GM23338 (cell line): ENCODE measurements around the gene SNRPD3. TPM values are rescaled to one million over a fixed set of nuclear protein-coding genes. Genes with fewer than 3 reads are reported as not detected.

Experiments used
- ATAC-seq: fragments of 200-7000 bp; cut with Tn5 transposase; 3 replicates; pipeline ENCODE4 v1.9.1; 2020
- DNase-seq: peaks from one replicate; pipeline ENCODE4 v3.0.0-alpha.2; 2015; ENCODE audit warnings: low spot score
- H2AFZ ChIP-seq: fragments of 200-600 bp; sonication (generic); 2 replicates; pipeline ENCODE4 v1.8.0; 2016; ENCODE audit warnings: antibody characterized with exemption, mild to moderate bottlenecking, moderate library complexity
- H3F3A ChIP-seq: fragments of 200-600 bp; sonication (generic); replicated peaks from 2 replicates; pipeline ENCODE4 v1.8.0; 2017; ENCODE audit warnings: antibody characterized with exemption, mixed run types, low read depth
- H3K27ac ChIP-seq: fragments of 200-600 bp; sonication (generic); 2 replicates; pipeline ENCODE4 v1.6.1; 2016; ENCODE audit warnings: low read depth
- H3K27me3 ChIP-seq: fragments of 200-600 bp; sonication (generic); 2 replicates; pipeline ENCODE4 v1.8.0; 2016; ENCODE audit warnings: mild to moderate bottlenecking, mixed run types, moderate library complexity; ENCODE audit not compliant: insufficient read depth
- H3K36me3 ChIP-seq: fragments of 200-600 bp; sonication (generic); 2 replicates; pipeline ENCODE4 v1.8.0; 2016; ENCODE audit warnings: mild to moderate bottlenecking; ENCODE audit not compliant: insufficient read depth
- H3K4me1 ChIP-seq: fragments of 200-600 bp; sonication (generic); 2 replicates; pipeline ENCODE4 v1.8.0; 2016; ENCODE audit warnings: mild to moderate bottlenecking, moderate library complexity; ENCODE audit not compliant: insufficient read depth
- H3K4me2 ChIP-seq: fragments of 200-600 bp; sonication (generic); 2 replicates; pipeline ENCODE4 v1.7.1; 2017; ENCODE audit warnings: mixed run types
- H3K4me3 ChIP-seq: fragments of 200-600 bp; sonication (generic); 2 replicates; pipeline ENCODE4 v1.6.1; 2016; ENCODE audit warnings: mixed run types
- H3K79me2 ChIP-seq: fragments of 200-600 bp; sonication (generic); replicated peaks from 2 replicates; pipeline ENCODE4 v1.8.0; 2017; ENCODE audit warnings: mild to moderate bottlenecking; ENCODE audit not compliant: insufficient read depth
- H3K9me2 ChIP-seq: fragments of 200-600 bp; sonication (generic); 2 replicates; pipeline ENCODE4 v1.8.0; 2017; ENCODE audit not compliant: insufficient read depth
- H4K20me1 ChIP-seq: fragments of 200-600 bp; sonication (generic); replicated peaks from 2 replicates; pipeline ENCODE4 v1.8.0; 2017; ENCODE audit warnings: mild to moderate bottlenecking; ENCODE audit not compliant: insufficient read depth
- H3K27ac Mint-ChIP-seq: 2 replicates; pipeline ENCODE4 v1.8.0; 2020; ENCODE audit warnings: inconsistent platforms, mild to moderate bottlenecking, moderate library complexity, mixed read lengths
- H3K27me3 Mint-ChIP-seq: 3 replicates; pipeline ENCODE4 v1.8.0; 2022; ENCODE audit warnings: low read depth, mild to moderate bottlenecking, moderate library complexity, mixed read lengths, inconsistent platforms; ENCODE audit not compliant: insufficient read depth, poor library complexity
- H3K36me3 Mint-ChIP-seq: 3 replicates; pipeline ENCODE4 v1.8.0; 2021; ENCODE audit warnings: low read depth, mild to moderate bottlenecking, inconsistent platforms, moderate library complexity, mixed read lengths
- H3K4me1 Mint-ChIP-seq: 3 replicates; pipeline ENCODE4 v1.8.0; 2020; ENCODE audit warnings: mild to moderate bottlenecking, inconsistent platforms, mixed read lengths
- H3K4me3 Mint-ChIP-seq: 3 replicates; pipeline ENCODE4 v1.8.0; 2021; ENCODE audit warnings: moderate library complexity, mild to moderate bottlenecking, inconsistent platforms, mixed read lengths
- H3K9me3 Mint-ChIP-seq: 3 replicates; pipeline ENCODE4 v1.8.0; 2020; ENCODE audit warnings: moderate library complexity, mild to moderate bottlenecking, inconsistent platforms, mixed read lengths
- CREB1 ChIP-seq: fragments of 250-450 bp; sonication (Bioruptor Pico); IDR thresholded peaks from 2 replicates; pipeline ENCODE4 v1.5.0; 2020; ENCODE audit warnings: low read depth, mild to moderate bottlenecking, moderate library complexity
- CTCF ChIP-seq, 2 experiments: fragments of 200-600 bp in 1 of 2; sonication (generic) in 1 of 2; conservative IDR thresholded peaks; 2 replicates each; pipeline versions ENCODE4 v1.5.1 to v1.6.1; 2016 to 2017; ENCODE audit warnings: antibody characterized with exemption in 2 of 2, low read depth in 2 of 2, mild to moderate bottlenecking in 2 of 2, moderate library complexity in 1 of 2
- EZH2 ChIP-seq: fragments of 200-600 bp; sonication (generic); IDR thresholded peaks from one replicate; pipeline ENCODE4 v1.8.0; 2017; ENCODE audit warnings: antibody characterized with exemption, mild to moderate bottlenecking, low read depth; ENCODE audit not compliant: unreplicated experiment
- EZH2phosphoT487 ChIP-seq: fragments of 200-600 bp; sonication (generic); IDR thresholded peaks from one replicate; pipeline ENCODE4 v1.8.1; 2018; ENCODE audit warnings: antibody characterized with exemption; ENCODE audit not compliant: unreplicated experiment
- JUNB ChIP-seq: IDR thresholded peaks from one replicate; pipeline ENCODE4 v1.6.1; 2016; ENCODE audit warnings: antibody characterized with exemption; ENCODE audit not compliant: unreplicated experiment
- NANOG ChIP-seq: IDR thresholded peaks from 2 replicates; pipeline ENCODE4 v1.6.1; 2016; ENCODE audit warnings: antibody characterized with exemption, borderline replicate concordance
- POLR2AphosphoS5 ChIP-seq: IDR thresholded peaks from 2 replicates; pipeline ENCODE4 v1.6.1; 2016; ENCODE audit warnings: antibody characterized with exemption, low read depth
- STAT1 ChIP-seq: IDR thresholded peaks from one replicate; pipeline ENCODE4 v1.6.1; 2016; ENCODE audit warnings: antibody characterized with exemption; ENCODE audit not compliant: unreplicated experiment
- ZNF114 ChIP-seq: fragments of 250-450 bp; sonication (Bioruptor Pico); IDR thresholded peaks from 2 replicates; pipeline ENCODE4 v1.5.0; 2020; ENCODE audit warnings: mild to moderate bottlenecking, moderate library complexity
- ZNF331 ChIP-seq: fragments of 250-450 bp; sonication (Bioruptor Pico); IDR thresholded peaks from 2 replicates; pipeline ENCODE4 v1.5.0; 2020; ENCODE audit warnings: low read depth, mild to moderate bottlenecking, moderate library complexity
- polyA plus RNA-seq: library from polyadenylated mRNA; unstranded; fragments of >200 nt; fragmentation: Nextera tagmentation; extraction: Ambion mirVana; gene quantifications from 2 replicates; pipeline ENCODE4 v1.2.1, GENCODE V29; 2016
- total RNA-seq: library from RNA; depleted of rRNA; stranded (reverse); fragments of >200 nt; shearing (Covaris generic); gene quantifications from 2 replicates; pipeline ENCODE4 v1.2.3, GENCODE V29; 2014
- TF ChIP-seq, protein P1 (sequence below): IDR thresholded peaks from one replicate; pipeline ENCODE4 v1.6.1; 2018; ENCODE audit warnings: antibody characterized with exemption; ENCODE audit not compliant: unreplicated experiment
- TF ChIP-seq, protein P2 (sequence below): IDR thresholded peaks from 2 replicates; pipeline ENCODE4 v1.6.1; 2016; ENCODE audit warnings: antibody characterized with exemption

The SNRPD3 gene
- total and polyA plus RNA-seq, 2 experiments from 2014 or later = 314 to 375 TPM

DNA sequence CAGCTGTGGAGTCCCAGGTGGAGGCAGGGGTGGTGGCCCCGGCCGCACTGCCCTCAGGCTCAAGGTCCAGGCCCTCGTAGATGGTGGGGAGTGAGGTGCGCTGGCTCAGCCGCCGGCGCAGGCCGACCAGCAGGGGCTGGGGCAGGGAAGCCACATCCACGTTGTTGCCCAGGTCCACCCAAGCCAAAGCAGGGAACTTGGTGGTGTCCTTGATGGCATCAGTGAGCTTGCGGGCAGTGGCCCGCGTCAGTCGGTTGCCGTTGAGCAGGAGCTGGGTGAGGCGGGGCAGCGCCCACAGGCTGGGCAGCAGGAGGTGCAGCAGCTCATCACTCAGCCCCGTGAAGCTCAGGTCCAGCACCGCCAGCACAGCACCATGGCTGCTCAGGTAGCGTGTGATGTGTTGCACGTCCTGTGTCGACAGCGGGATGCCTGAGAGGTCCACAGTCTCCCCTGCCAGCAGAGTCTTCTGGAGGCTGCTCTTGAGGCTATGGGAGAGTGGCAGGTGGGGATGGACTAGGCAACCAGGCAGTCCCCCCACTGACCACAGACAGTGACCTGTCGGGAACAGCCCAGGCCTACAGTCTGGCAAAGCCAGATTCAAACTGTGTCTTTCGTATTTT is 30.2 kb downstream of the SNRPD3 start (continued):
- TF ChIP-seq, protein P1, sequence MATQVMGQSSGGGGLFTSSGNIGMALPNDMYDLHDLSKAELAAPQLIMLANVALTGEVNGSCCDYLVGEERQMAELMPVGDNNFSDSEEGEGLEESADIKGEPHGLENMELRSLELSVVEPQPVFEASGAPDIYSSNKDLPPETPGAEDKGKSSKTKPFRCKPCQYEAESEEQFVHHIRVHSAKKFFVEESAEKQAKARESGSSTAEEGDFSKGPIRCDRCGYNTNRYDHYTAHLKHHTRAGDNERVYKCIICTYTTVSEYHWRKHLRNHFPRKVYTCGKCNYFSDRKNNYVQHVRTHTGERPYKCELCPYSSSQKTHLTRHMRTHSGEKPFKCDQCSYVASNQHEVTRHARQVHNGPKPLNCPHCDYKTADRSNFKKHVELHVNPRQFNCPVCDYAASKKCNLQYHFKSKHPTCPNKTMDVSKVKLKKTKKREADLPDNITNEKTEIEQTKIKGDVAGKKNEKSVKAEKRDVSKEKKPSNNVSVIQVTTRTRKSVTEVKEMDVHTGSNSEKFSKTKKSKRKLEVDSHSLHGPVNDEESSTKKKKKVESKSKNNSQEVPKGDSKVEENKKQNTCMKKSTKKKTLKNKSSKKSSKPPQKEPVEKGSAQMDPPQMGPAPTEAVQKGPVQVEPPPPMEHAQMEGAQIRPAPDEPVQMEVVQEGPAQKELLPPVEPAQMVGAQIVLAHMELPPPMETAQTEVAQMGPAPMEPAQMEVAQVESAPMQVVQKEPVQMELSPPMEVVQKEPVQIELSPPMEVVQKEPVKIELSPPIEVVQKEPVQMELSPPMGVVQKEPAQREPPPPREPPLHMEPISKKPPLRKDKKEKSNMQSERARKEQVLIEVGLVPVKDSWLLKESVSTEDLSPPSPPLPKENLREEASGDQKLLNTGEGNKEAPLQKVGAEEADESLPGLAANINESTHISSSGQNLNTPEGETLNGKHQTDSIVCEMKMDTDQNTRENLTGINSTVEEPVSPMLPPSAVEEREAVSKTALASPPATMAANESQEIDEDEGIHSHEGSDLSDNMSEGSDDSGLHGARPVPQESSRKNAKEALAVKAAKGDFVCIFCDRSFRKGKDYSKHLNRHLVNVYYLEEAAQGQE = no peak
- no peak for TF ChIP-seq JUNB
- no peak for TF ChIP-seq NANOG

- H3K79me2 ChIP-seq = no peaks in the 10 kb centered on the region
- no peaks in the 10 kb centered on the region for H3K36me3 Mint-ChIP-seq
- no peak overlapping the region for H3K4me2 ChIP-seq
- no peaks in the 10 kb centered on the region for H3K9me2 ChIP-seq
- ATAC-seq (no peak), DNase-seq (no peak)
- no peak overlapping the region for H3K27ac ChIP-seq
- H3K36me3 ChIP-seq = no peaks in the 10 kb centered on the region
- no peaks in the 10 kb centered on the region for H3K4me1 ChIP-seq
- H3K27me3 ChIP-seq = no peaks in the 10 kb centered on the region
- no peak overlapping the region for H3K4me3 ChIP-seq
- TF ChIP-seq EZH2phosphoT487 (no peak), POLR2AphosphoS5 (no peak), EZH2 (no peak), ZNF114 (no peak), JUNB (no peak), ZNF331 (no peak), CREB1 (CRISPR knock-in tag) (no peak), CTCF (conservative IDR thresholded peaks at IDR 0.05; ENCODE audit: low read depth in 2 of 2) (no peak), STAT1 (no peak), NANOG (no peak)
- TF ChIP-seq, protein P1 = no peak
- TF ChIP-seq, protein P2, sequence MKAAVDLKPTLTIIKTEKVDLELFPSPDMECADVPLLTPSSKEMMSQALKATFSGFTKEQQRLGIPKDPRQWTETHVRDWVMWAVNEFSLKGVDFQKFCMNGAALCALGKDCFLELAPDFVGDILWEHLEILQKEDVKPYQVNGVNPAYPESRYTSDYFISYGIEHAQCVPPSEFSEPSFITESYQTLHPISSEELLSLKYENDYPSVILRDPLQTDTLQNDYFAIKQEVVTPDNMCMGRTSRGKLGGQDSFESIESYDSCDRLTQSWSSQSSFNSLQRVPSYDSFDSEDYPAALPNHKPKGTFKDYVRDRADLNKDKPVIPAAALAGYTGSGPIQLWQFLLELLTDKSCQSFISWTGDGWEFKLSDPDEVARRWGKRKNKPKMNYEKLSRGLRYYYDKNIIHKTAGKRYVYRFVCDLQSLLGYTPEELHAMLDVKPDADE = no peak
- H2AFZ ChIP-seq = no peak overlapping the region
- no peaks in the 10 kb centered on the region for H4K20me1 ChIP-seq
- H3F3A ChIP-seq = 0 out of 2 replicates have a peak, but pooled peaks cover 5% of the 10 kb centered on the region
- peaks cover 3% of the 10 kb centered on the region; the same call in 2 of the 3 replicates for H3K4me1 Mint-ChIP-seq
- no peak overlapping the region for H3K27ac Mint-ChIP-seq
- H3K4me3 Mint-ChIP-seq = no peak overlapping the region
- no peaks in the 10 kb centered on the region for H3K9me3 Mint-ChIP-seq
- peaks cover 3% of the 10 kb centered on the region for H3K27me3 Mint-ChIP-seq
Measured at GRCh38 chr22:24587251-24587650, 31.5 kb downstream of the SNRPD3 start.
